ENCODE measurements around the gene ACSL1. TPM values are rescaled to one million over a fixed set of nuclear protein-coding genes. Genes with fewer than 3 reads are reported as not detected.

The ACSL1 gene
- total and polyA plus RNA-seq, 2 of the 8 experiments (the other 6 are each of a cell fraction or from before 2014, with no cell fraction given): 2.3 to 8.7 TPM

DNA sequence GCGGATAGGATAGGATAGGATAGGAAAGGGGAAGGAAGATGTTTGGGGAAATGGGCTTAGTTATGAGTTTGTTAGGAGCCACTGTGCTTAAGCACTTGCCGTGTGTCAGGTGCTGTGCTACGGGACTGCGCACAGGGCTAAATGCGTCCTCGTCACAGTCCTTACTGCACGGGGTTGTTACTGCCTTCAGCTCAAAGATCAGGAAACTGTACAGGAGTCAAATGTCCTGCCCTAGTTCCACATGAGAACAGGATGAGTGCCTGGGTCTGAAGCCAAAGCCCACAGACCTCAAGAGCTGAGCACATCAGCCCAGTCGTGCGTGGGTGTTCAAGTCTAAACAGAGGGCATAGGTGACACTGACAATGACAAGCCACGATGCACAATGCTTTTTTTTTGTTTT lies 15.0 kb downstream of the ACSL1 start:
- H3K9me3 ChIP-seq (ENCODE audit: insufficient read depth in 2 of 2, low read depth in 1 of 2, low read length in 1 of 2): no peaks in the 10 kb centered on the region
- no peak overlapping the region for H3K23ac ChIP-seq (ENCODE audit: insufficient read length)
- no peaks in the 10 kb centered on the region for H3K79me2 ChIP-seq (ENCODE audit: control insufficient read depth in 1 of 2, insufficient read depth in 2 of 2, low read length in 2 of 2)
- no peak overlapping the region for H4K8ac ChIP-seq (ENCODE audit: extremely low read depth, insufficient read depth, low read length)
- H2BK5ac ChIP-seq (ENCODE audit: low read depth, low read length): peak overlapping the region; percentile 40; the same call in 1 of the 2 replicates
- H3K27me3 ChIP-seq (replicated peaks in 1 of 4; ENCODE audit: control insufficient read depth in 3 of 4, extremely low read depth in 1 of 4, insufficient read depth in 3 of 4, low read length in 3 of 4): peaks cover 0 to 6% (median 3%) of the 10 kb centered on the region in 4 experiments; a peak in 3 of 7 replicates
- peaks cover 3 to 16% (median 10%) of the 10 kb centered on the region in 4 experiments for H3K4me1 ChIP-seq (replicated peaks in 1 of 4; ENCODE audit: control insufficient read depth in 3 of 4, insufficient read depth in 4 of 4, low read length in 3 of 4)
- H4K91ac ChIP-seq (replicated peaks; ENCODE audit: insufficient read length, low read length): no peak overlapping the region
- no peak overlapping the region for H3K4ac ChIP-seq (replicated peaks; ENCODE audit: insufficient read length, low read depth, low read length)
- no peak overlapping the region for H3K9ac ChIP-seq (replicated peaks in 1 of 4; ENCODE audit: extremely low read depth in 1 of 4, low read depth in 3 of 4, low read length in 3 of 4)
- H4K20me1 ChIP-seq (replicated peaks in 1 of 2; ENCODE audit: control insufficient read depth in 1 of 2, insufficient read depth in 2 of 2, low read length in 2 of 2): no peaks in the 10 kb centered on the region
- H3K27ac ChIP-seq (ENCODE audit: low read depth, low read length): no peak overlapping the region
- H3K36me3 ChIP-seq (ENCODE audit: control insufficient read depth in 2 of 4, insufficient read depth in 4 of 4, low read length in 3 of 4): no peaks in the 10 kb centered on the region
- no peak for DNase-seq (ENCODE audit: low read depth in 1 of 2, low spot score in 2 of 2)
- H4K5ac ChIP-seq (ENCODE audit: insufficient read length, low read depth, low read length): no peak overlapping the region
- H3K4me3 ChIP-seq (ENCODE audit: extremely low read depth in 1 of 4, insufficient read depth in 2 of 4, low read depth in 3 of 4, low read length in 4 of 4): no peak overlapping the region
- no peak overlapping the region; the same call in 1 of the 2 replicates for H2BK15ac ChIP-seq (ENCODE audit: low read length)
- WGBS, 2 experiments (ENCODE audit: extremely low coverage in 1 of 2, insufficient coverage in 1 of 2, insufficient read length in 1 of 2, insufficient replicate concordance in 2 of 2, low coverage in 1 of 2, low lambda C conversion rate in 2 of 2, missing lambda C conversion rate in 1 of 2): 90% methylated on average over 10 of the region's 10 CpGs; no CpG with 5 or more reads in 1 of the 2 experiments
- H2AFZ ChIP-seq (ENCODE audit: low read length): no peak overlapping the region
- no peak overlapping the region; the same call in 1 of the 2 replicates for H2AK5ac ChIP-seq (ENCODE audit: low read depth, low read length)
- H3K14ac ChIP-seq (ENCODE audit: insufficient read length): no peak overlapping the region
- no peak overlapping the region for H3K56ac ChIP-seq (replicated peaks; ENCODE audit: insufficient read length, low read depth, low read length)
- POLR2A ChIA-PET (ENCODE audit: partially characterized antibody): interaction anchor here (1.1 kb wide), 1 partner anchor 332 kb away, joined by 4 read pairs; the partner anchor contains the start of gene SLC25A4
- CTCF ChIA-PET (ENCODE audit: partially characterized antibody): interaction anchor here (0.7 to 1.3 kb wide), 3 partner anchors 8 to 795 kb away, joined by 3 to 5 read pairs (median 3); no protein-coding TSS in a partner anchor
- H3K18ac ChIP-seq (ENCODE audit: extremely low read depth, low read length): peak overlapping the region; percentile 38; the same call in 1 of the 2 replicates
- no peaks in the 10 kb centered on the region for H3K79me1 ChIP-seq (ENCODE audit: low read depth, low read length)
- H3K23me2 ChIP-seq (ENCODE audit: low read depth, low read length): no peaks in the 10 kb centered on the region
- no peak overlapping the region for H2BK20ac ChIP-seq (ENCODE audit: low read length)
- H2BK120ac ChIP-seq (replicated peaks; ENCODE audit: low read depth, low read length): no peak overlapping the region
- FAIRE-seq: no peak
- 0 out of 2 replicates have a peak overlapping the region, but pooled peaks have one; percentile 46 for H2BK12ac ChIP-seq (ENCODE audit: low read depth, low read length)
- H3K4me2 ChIP-seq (ENCODE audit: insufficient read depth in 1 of 2, low read depth in 2 of 2, low read length in 2 of 2): no peak overlapping the region
- TF ChIP-seq KDM4A (IDR thresholded peaks at IDR 0.05; ENCODE audit: low read depth, low read length, severe bottlenecking) (no peak), HDAC6 (IDR thresholded peaks at IDR 0.05; ENCODE audit: low read depth, low read length) (no peak), SIN3A (conservative IDR thresholded peaks at IDR 0.05 in 1 of 2, IDR thresholded peaks at IDR 0.05 in 1 of 2; ENCODE audit: low read depth in 1 of 2, low read length in 2 of 2) (no peak)

Data from H1 (cell line).